ENCODE results near the gene KRT14.
"Not testable (repeated sequence)": the region's sequence is repeated elsewhere in the genome, so short reads cannot be mapped to it uniquely, and the experiment has no call there.

KRT14 gene

DNA sequence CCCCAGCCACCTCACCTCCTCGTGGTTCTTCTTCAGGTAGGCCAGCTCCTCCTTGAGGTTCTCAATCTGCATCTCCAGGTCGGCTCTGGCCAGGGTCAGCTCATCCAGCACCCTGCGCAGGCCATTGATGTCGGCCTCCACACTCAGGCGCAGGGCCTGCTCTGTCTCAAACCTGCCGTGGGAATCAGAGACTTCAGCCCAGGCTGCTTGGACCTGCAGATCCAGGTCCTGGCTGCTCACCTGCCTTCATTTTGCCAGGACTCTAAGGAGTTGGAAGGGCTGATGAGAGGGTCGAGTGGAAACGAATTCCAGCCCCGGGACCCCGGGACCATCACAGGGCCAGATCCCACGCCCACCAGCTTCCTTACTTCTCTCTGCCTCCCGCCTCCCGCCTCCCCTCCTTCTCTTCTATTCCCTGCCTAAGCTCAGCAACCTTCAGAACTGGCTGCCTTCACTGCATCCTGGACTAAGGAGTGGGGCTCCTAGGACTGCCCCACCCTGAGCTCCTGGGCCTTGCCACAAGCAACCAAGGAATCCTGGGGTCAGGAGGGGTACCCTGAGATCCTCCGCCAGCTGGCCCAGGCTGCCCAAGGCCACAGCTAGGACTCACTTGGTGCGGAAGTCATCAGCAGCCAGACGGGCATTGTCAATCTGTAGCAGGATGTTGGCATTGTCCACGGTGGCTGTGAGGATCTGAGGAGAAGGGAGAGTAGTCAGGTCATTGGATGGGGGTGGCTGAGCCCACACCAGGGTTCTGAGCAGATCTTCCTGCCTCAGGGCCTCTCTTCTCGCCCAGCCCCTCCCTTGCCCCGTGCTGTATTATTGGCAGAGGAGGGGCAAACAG, 35.9 kb upstream of the KRT14 start:
- not testable (repeated sequence) for DNase-seq

DNA sequence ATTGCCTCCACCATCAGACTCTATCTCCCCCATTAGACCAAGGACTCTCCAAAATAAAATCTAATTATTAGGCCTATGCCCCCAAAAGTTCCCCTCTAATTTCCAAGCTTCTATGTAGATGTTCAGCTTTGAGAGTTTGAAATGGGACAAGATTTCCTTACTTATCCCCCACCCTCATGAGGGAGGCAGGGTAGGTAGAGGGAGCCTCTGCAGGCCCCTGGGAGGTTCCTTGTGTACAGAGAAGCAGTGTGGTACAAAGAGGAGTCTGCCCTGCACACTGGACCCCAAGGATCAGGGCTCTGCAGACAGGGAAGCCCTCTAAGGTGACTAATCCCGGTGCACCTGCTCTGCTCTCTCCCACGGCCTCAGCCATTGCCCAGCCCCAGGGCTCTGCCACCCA, 35.2 kb upstream of the KRT14 start:
- no peak for DNase-seq

DNA sequence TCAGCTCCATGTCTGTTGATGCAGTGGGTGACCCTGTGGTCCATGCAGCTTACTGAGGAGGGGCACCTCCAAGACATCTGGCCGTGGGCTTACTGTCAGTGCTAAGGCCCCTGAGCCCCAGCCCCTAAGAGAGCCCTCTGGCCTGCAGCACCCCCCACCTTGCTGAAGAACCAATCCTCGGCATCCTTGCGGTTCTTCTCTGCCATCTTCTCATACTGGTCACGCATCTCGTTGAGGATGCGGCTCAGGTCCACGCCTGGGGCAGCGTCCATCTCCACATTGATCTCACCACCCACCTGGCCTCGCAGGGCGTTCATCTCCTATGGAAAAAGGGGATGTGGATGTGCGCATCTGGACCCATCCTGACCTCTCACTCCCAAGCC, 34.7 kb upstream of the KRT14 start:
- DNase-seq = not testable (repeated sequence)

DNA sequence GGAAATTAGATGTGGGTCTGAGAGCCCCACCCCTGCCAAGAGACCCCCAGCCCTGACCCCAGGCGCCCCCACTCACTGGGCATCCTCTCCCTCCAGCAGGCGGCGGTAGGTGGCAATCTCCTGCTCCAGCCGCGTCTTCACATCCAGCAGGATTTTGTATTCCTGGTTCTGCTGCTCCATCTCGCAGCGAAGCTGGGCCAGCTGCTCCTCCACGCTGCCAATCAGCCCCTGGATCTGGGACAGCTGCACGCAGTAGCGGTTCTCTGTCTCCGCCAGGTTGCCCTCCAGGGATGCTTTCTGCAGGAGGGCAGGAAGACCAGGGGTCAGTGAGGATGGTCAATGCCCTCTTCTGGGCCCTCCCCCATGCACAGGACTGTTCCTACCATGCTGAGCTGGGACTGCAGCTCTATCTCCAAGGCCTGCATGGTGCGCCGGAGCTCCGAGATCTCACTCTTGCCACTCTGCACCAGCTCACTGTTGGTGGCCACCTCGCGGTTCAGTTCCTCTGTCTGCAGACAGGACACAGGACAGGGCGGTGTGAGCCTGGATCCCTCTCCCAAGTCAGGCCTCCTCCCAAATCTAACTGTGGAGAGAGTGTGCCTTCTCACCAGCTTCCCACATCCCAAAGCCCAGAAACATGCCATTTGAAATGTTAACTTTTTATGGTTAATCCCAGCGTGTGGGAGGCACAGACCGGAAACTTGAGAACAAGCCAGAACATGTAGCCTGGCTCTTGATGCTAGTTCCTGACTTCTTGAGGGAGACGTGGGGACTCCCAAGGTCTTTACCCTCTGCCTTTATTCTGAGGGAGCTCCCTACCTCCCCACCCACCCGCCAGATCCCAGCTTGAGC, 34.1 kb upstream of the KRT14 start:
- no peak for DNase-seq

DNA sequence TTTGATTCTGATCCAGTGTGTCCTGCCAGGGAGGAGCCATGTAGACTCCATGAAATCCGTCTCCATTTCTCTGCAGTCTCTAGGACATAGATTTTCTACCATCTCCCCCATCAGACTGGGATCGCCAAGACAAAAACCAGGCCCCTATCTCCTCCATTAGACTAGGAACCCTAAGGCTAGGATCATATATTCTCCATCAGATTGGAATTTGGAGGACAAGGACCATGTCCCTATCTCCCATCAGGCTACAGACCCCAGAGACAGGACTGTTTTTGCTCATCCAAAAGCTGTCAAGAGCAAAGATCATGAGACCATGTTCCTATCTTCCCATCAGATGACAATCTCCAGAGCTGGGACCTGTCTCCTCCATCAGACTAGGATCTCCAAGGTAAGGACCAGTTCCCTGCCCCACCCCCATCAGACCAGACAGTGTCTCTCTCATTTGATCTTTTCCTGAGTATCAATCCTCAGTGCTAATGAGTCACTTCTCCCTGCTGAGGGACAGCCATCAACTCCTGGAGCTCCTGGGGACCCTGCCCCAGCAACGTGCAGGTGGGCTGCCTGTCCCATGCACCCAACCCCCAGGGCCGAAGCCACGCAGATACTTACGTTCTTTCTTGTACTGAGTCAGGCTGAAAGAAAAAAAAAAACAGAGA, 33.4 kb upstream of the KRT14 start:
- DNase-seq = not testable (repeated sequence)

DNA sequence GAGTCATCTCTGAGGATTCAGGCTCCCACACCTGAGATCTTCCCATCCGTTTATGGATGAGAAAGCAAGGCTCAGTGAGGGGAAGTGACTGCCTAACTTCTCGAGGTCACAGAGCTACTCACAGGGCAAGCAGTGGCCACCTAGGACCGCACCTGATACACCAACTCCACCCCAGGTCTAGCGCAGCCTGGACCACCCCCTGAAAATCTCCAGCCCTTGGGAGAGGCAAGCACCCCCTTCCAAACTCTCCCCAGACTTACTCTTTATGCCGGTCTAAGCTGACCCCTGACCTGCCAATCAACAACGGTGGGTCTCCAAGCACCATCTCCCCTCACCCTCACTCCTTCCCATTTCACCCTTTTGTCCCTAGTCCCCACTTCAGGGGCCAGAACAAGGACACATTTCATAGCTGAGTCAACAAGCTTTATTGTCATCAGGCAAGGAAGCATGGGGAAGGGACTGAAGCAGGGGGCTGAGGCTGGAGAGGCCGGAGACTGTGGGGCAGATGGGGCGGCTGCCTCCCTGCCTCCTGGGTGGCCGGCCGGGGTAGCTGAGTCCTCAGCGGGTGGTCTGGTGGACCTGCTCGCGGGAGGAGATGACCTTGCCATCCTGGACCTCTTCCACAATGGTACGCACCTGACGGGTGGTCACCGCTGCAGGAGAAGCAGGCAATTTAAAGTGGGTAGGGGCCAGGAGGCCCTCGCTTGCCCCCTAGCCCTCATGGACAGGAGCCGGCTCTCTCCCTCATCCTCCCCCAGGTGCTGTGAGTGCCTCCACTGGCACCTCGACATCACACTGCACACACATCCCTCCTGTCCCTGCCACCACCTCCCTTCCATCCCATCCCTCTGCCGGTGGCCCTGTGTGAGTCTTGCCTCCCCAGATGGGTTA, 32.6 kb upstream of the KRT14 start:
- no peak for DNase-seq

DNA sequence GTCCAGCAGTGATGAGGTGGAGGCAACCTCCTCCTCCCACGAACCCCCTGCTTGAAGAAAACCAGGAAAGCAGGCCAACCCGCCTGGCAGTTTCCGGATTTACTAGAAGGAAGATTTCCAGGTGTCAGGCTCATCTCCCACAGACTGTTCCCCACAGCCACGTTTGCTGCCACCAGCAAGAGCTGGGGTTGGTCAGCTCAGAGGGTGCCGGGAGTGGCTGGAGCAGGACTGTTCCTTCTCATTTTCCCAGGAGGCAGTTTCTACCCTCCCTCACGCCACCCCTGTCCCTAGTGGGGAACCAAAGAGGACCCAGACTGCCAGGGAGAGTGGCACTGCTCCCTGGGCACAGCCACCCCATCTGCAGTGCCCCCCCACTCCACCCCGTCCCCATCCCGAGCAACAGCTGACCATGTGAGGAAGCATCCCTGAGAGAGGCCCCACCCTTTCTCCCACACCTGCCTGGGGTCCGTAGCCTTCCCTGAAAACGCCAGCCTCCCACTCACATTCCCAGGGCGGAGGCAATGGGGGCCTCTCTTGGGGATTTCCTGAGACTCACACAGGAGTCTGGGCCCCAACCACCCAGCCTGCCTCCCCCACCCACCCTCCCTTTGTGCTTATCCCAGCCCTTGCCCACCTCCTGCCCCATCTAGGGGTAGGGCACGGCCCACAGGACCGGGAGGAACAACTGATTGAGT, 31.8 kb upstream of the KRT14 start:
- peak; percentile 46 for DNase-seq

DNA sequence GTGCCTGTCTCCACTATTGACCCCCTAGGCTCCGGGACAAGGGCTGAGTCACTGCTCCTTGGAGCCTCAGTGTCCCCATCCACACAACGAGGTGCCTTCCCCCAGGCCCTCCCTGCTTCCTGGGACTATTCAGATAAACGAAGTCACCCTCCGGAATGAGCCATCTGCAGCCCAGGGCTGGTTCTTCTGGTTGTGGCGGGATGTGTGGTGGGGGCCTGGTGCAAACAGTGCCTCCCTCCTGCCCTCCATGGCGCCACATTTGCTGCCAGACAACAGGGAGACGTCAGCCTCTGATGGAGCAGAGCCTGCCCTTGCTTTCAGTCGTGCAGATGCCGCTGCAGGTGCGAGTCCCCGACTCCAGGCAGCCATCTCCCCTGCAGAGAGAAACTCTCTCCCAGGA, 31.0 kb upstream of the KRT14 start:
- no peak for DNase-seq

DNA sequence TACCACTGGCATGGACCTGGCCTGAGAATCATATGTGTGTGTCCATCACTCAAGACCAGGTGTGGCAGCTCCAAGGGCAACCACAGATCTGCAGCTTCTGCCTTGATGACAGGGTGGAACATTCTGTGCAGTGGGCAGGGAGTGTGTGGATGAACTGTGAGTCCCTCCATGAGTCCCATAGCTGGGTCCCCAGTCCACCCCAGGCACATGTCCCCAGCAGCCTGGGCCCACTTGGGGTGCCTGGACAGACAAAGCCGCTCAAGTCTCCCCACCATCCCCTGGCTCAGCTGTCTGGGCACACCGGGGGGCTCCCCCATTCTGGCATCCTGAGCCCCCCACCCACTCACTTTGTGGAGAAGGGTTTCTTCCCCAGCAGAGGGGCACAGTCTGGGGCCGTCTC, 30.4 kb upstream of the KRT14 start:
- DNase-seq = no peak

DNA sequence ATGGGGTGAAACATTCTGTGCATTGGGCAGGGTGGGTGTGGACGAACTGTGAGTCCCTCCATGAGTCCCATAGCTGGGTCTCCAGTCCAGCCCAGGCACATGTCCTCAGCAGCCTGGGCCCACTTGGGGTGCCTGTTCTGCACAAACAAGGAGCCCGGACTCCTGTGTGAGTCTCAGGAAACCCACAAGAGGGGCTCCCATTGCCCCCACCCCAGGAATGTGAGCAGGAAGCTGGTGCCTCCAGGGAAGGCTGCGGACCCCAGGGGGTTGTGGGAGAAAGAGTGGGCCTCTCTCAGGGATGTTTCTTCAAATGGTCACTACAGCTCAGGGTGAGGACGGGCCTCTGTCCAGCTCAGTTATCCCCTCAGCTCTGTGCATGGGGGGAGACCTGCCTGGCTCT, 29.8 kb upstream of the KRT14 start:
- not testable (repeated sequence) for DNase-seq

DNA sequence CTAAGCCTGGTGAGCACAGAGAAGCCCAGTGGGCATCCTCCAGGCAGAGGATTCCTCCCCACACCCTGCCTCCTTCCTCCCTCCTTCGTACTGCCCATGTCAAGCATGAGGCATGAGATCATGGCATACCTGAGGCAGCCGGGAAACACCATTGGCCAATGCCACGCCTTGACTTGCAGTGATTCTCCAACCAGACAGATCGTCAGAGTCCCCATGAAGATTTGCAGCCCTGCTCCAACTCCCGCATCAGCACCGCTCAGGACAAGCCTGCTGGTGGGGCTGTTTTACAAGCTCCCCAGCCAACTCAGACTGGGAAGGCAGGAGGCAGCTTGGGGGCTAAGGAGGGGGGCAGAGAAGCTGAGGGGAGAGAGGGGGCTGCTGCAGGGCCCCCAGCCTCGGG, 28.8 kb upstream of the KRT14 start:
- peak; percentile 90 for DNase-seq

DNA sequence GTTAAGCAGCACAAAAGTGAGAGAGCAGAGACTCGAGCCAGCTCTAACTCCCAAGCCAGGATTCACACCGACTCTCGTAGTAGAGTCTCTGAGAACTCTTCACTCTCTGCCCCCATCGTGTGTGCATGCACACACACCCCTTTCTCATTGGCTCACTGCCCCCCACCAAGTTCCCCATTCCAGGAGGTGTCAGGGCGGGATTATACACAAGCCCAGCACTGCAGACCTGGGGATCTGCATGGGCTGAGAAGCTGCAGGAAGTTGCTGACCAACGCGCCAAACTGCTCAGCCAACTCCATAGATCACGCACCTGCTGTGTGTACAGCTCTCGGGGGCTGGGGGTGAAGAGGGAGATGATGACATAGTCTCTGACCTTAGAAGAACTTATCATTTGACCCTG, 28.1 kb upstream of the KRT14 start:
- DNase-seq = not testable (repeated sequence)

DNA sequence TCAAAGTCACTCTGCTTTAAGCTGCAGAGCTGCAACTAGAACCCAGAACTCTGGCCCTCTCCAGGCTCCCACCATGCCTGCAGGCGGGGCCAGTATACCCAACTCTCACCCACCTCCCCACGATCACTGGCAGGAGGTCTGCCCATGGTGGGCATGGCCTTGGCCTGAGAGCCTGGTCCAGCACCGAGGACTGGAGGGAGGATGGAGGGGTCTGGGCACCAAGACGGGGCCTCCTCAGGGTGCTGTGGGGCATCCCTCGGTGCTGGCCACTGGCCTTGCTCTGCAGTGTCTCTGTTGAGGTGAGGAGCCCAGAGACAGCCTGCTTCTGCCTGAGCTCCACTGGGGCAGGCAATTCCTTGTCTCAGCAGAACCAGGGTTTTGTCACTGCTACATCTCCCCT, 27.4 kb upstream of the KRT14 start:
- DNase-seq = no peak

DNA sequence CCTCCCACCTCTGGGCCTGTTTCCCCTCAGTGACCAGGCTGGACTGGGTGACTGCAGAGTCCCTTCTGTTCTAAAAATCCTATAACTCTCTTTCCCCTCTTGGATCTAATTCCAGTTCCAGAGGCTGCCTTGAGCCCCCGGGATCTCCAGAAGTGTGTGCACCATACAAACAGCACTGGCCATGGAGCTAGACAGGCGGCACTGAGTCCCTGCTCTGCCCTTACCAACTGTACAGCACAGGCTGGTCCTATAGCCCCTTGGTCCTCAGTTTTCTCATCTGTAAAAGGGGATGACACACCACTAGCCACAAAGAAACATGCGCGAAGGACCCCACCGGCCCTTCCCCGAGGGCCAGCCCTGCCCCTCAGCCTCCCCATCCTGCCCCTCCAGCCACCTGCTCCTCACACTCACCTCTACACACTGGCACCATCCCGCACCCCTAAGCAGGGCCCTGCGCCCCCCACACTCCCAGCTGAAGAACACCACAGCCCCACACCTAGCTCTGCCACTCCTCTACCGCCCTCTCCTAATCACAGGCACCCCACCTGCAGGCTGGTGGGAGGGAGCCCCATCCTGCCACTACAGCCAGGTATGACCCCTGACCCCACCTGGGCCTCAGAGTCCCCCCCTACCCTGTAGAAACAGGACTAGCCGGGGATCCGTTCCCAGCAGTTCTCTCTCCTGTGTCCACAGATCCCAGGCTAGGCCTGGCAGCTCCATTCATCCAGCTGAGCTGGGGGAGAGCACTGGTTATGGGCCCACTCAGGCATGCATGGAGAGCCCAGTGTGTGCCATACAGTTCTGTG, 26.8 kb upstream of the KRT14 start:
- DNase-seq = no peak

DNA sequence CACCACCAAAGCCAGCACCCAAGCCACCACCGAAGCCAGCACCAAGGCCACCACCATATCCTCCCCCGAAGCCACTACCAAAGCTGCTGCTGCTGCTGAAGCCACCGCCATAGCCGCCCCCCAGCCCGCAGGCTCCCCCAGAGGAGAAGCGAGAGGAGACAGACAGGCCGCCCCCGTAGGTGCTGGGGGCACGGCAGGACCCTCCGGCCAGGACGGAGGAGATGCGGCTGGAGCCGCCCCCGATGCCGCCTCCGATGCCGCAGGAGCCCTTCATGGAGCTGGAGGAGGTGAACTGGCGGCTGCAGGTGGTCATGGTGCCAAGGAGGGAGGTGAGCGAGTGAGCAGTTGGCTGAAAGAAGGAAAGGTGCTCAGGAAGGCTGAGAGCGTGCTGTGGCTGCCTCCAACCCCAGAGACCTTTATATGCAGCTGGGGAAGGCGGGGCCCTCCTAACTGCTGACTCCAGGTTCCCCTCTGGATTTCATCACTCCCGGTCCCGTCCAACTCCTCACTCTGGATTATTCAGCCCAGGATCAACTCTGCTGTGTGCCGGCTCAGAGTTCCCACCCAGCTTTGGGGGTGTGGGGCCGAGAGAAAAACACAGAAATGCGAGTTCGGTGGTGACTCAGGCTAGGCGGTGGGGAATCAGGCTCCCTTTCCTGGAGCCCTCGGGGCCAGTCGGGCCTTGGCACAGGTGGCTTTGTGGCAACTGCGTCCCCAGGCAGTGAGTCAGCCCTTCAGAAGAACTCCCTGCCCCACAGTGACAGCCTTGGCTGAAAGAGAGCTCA, 25.9 kb upstream of the KRT14 start, which contains the start of gene KRT16:
Gene KRT16, minus strand, starts transcription at position 392 of the 785 bp plus-strand sequence. Its CDS starts 79 bp downstream, at position 313.
- DNase-seq = peak; percentile 47

DNA sequence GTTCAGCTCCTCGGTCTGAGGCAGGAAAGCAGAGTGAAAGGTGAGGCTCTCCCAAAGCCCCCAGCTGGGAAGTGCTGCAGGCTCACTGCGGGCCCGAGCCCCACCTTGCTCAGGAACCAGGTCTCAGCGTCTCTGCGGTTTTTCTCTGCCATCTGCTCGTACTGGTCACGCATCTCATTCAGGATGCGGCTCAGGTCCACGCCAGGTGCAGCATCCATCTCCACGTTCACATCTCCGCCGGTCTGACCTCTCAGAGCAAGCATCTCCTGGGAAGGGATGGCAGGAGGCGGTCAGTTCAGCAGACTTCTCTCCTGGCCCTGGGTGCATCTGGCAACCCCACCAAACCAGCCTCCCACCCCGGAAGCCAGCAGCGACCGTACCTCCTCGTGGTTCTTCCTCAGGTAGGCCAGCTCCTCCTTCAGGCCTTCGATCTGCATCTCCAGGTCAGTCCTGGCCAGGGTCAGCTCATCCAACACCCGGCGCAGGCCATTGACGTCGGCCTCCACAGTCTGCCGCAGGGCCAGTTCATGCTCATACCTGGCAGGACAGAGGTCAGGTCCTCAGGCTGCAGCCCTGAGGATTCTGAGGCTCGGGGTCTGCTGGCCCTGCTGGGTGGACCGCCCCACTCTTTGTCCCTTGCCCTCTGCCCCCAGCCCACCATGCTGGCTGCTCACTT, 24.4 kb upstream of the KRT14 start:
- DNase-seq = no peak

DNA sequence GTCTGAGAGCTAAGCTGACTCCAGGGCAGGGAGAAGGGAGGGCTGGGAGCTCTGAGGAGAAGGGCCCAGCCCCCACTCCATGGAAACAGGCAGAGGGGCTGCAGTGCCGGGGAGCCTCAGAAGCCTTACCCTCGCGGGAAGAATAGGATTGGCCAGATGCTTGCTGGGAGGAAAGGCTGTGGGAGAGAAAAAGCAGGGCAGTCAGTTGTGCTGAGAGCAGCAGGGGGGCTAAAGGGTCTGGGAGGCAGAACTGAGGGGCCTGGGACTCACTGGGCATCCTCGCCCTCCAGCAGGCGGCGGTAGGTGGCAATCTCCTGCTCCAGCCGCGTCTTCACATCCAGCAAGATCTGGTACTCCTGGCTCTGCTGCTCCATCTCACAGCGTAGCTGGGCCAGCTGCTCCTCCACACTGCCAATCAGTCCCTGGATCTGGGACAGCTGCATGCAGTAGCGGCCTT, 23.4 kb upstream of the KRT14 start:
- DNase-seq = not testable (repeated sequence)

DNA sequence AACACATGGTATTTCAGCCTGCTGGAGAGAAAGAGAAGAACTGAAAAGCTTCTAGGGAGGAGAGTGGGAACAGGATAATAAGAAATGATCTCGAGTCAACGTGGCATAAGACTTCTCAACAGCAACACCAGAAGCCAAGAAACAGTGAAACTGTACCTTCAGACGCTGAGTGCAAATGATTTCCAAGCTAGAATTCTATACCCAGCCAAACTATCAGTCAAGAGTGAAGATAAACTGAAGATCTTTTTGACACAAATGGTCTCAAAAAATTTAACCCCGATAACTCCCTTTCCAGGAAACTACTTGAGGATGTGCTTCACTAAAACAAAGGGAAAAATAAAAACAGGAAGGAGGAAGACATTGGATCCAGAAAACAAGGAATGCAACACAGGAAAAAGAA, 20.2 kb upstream of the KRT14 start:
- DNase-seq = not testable (repeated sequence)

DNA sequence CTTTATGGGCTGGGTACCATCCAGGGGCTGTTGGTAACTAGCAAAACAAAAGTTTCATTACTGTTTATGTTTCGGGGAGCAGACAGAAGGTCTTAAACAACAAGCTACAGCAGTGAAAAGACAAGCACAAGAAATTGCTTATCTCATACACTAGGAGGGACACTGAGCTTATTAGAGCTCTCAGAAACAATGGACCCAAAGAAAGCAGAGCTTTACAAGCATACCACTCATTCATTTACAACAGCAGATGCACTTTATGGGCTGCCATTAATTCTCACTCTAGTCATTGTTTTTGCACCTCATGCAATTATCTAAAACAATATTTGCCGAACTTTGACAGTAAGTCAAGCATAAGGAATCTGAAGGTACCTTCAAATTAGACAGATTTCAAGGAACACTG, 15.8 kb upstream of the KRT14 start:
- DNase-seq = no peak
